Putamen (tissue), 1 donor: ENCODE data around the gene ESRRG.
A peak's percentile ranks its signal among the peaks of the same experiment; 100 is the strongest.

Experiments used
- DNase-seq: peaks from one replicate; pipeline ENCODE4 v3.0.0-alpha.2; 2016; ENCODE audit warnings: low spot score

The ESRRG gene

DNA sequence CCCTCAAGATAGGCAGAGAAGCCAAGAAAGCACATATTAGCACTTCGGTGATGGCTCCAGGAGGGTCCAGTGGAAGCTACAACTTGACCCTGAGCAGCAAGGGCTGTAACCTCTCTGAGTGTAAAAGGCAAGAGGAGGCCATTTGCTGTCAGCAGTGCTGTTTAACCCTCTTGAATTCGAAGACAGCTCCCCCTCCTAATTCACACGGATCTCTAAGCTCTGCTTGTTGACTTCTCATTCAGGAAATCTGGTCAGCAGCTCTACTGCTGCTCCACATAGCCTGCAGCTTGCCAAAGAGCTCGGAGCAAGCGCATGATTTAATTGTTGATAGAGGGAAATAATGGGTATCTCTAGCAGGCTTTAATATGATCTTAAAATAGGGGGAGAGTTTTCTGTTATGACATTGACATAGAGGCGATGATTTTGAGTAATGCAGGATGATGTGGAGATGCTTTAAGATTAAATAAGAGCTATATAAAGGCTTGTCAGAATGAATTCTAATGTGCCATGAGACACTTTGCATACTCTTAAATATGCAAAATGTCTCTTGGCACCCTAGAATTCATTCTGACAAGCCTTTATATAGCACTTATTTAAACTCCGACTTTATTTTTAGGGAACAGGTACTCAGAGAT, 220.6 kb downstream of the ESRRG start:
- DNase-seq = peak; percentile 27

DNA sequence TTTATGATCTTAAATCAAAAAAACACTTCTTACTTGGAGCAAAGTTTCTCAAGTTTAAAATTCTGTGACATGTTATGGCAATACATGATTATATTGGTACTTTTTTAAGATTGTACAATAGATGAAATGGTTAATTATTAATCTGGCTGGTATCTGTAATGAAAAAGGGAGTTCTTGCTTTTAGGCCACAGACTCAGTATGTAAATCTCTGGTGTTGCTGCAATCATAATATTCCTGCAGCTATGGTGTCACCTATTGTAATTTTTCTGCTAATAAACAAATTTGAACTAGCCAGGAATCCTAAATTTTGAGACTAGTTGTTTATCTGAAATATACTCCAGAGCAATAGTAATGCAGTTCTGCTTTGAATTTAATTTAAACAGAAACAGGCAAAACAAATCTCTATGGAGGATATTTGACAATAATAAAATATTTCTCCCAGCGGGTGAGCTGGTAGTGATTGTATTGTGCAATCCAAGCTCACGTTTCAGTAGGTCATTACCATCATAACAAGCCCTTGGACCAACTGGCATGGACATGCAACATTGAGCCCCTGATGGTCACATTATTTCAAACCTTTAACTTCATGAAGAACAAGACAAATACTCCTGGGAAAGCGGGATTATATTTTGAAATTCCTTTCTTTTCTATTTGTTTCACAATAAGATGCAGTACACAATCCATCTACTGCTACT, 222.8 kb downstream of the ESRRG start:
- no peak for DNase-seq

DNA sequence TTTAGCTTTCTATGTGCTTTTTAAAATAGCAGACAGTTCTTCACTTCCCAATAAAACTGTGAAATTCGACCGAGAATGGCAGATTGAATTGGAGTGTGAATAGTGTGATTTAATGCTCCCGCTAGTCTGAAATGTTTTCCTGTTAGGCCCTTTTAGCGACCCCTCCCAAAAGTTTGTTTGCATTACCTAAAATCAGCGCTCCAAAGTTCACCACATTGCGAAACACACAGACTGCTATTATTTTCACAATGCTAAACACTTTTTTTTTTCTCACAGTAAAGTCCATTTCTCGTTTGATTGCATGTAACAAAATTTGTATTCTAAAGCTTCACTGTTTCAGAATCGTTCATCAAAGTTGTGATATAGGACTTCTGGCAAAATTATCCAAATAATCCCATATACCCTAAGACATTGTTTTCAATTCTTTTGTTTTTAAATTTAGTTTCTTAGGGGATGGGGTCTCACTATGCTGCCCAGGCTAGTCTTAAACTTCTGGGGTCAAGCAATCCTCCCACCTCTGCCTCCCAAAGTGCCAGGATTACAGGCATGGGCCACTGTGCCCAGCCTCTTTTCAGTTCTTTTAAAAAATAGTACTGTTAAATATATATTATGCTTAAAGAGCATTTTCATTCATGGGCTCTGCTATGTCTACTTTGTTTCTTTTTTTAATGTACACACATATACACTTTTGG, 223.5 kb downstream of the ESRRG start:
- no peak for DNase-seq

- DNase-seq = no peak
Measured at GRCh38 chr1:216498277-216498676, 225.0 kb downstream of the ESRRG start.

DNA sequence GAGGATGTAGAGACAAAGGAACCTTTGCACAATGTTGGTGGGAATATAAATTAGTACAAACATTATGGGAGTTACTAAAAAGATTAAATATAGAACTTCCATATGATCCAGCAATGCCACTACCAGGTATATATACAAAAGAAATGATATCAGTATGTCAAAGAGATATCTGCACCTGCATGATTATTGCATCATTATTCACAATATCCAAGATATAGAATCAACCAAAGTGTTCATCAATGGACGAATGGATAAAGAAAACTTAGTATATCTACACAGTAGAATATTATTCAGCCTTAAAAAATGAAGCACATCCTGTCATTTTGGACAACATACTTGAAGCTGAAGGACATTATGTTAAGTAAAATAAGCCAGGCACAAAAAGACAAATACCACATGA, 238.2 kb downstream of the ESRRG start:
- no peak for DNase-seq

- DNase-seq = no peak
Measured at GRCh38 chr1:216483672-216484401, 239.4 kb downstream of the ESRRG start.

DNA sequence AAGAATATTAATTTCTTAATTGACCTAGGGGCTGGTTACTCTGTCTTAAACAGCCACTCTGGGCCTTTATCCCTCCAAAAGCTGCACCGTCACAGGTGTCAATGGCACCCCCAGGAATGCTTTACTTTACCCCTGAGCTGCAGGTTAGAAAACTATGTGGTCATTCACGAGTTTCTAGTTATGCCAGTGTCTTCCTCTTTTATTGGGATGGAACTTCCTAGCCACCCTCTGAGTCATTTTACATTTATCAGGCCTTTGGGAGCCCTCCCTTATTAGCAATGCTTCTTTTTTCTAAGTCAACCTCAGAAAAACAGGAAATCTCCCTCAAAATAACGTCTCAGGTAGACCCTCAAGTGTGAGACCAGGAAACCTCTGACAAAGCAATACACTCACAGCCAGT, 240.6 kb downstream of the ESRRG start:
- DNase-seq = no peak

DNA sequence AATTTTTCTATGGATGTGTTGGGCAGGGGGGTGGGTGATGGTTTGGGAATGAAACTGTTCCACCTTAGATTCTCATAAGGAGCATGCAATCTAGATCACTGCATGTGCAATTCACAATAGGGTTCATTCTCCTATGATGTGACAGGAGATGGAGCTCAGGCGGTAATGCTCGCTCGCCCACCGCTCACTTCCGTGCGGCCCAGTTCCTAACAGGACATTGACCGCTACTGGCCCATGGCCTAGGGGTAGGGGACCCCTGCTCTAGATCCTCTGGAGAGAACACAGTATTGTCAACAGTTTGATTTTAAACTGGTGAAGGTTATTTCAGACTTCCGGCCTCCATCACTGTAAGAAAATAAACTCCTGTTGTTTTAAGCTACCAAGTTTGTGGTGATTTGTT, 245.0 kb downstream of the ESRRG start:
- DNase-seq = no peak

GRCh38 chr1:216476341-216476740, 246.9 kb downstream of the ESRRG start:
- no peak for DNase-seq

DNA sequence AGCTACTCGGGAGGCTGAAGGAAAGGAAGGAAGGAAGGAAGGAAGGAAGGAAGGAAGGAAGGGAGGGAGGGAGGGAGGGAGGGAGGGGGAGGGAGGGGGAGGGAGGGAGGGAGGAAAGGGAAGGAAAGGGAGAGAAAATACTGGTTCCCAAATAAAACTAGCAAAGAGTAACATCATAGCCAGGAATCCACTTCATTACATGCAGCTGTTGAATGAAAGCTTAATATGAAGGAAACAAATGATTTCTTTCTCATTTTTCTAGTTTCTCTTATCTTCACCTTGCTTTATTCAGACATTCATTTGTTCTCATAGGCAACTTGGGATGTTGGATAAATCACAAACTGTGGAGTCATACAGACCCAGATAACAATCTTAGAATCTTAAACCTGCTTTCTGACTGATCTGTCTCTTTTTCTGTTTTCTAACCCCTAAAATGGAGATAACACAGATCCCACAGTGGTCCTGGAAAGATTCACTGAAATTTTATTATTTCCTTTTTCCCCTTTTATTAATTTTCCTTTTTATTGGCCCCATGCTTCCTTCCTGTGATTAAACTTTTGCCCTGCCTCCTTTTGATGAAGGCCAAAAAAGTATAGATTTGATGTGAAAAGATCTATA, 247.5 kb downstream of the ESRRG start:
- DNase-seq = no peak

- no peak for DNase-seq
Measured at GRCh38 chr1:216466162-216466801, 256.9 kb downstream of the ESRRG start.

GRCh38 chr1:216464489-216464888, 258.7 kb downstream of the ESRRG start:
- no peak for DNase-seq

GRCh38 chr1:216462066-216462775, 261.0 kb downstream of the ESRRG start:
- DNase-seq = no peak

DNA sequence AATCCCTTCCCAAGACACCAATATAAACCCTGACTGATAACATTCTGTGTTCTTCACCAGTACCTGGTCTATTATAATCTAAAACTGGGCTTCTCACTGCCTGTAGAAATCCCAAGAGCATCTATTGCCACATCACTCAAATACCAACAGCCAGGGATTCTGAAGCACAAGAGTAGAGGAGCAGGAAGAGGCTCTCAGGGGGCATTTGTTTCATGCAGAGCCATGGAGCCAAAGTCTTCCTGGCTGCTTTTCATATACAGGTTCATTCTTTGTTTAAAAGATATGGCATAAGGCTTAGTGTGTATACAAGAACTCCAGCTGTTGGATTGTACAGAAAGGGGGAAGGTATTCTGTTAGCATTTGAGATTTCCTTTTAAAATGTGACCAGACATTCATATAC, 261.8 kb downstream of the ESRRG start:
- no peak for DNase-seq

- DNase-seq = no peak
Measured at GRCh38 chr1:216459651-216460207, 263.5 kb downstream of the ESRRG start.

DNA sequence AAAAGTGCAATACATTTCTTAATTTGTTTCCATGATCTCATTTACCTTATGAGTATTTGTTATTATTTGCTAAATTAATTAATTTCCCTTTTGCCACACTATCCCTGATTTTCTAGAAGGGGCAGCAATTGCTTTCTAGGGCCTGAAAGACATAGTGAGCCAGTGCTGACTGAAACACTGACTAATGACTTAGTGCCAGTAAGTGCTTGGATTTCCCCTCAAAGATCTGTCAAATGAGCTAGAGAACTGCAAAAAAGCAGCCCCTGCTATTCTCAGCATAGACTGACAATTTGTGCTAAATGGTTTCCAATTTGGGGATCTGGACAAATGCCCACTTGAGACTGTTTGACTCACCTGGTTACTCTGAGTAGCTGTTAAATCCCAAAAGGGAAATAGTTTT, 264.4 kb downstream of the ESRRG start:
- DNase-seq = no peak

DNA sequence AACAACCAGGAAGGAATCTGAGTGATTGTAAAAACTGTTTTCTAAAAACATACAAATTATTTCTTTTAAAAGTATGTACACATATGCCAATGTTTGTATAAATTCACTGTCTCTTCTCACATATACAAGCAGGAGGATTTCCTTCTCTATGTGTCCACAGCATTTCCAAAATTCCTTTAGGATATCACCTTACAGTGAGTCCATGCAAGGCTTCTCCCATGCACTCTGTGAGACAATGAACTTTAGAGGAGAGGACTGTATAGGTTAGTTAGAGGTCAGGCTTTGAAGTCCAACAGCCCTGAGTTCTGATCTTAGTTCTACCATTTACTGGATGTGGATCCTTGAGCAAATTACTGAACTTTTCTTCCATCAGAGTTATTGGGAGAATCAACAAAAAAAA, 265.9 kb downstream of the ESRRG start:
- DNase-seq = no peak

- DNase-seq = no peak
Measured at GRCh38 chr1:216456682-216457081, 266.5 kb downstream of the ESRRG start.

DNA sequence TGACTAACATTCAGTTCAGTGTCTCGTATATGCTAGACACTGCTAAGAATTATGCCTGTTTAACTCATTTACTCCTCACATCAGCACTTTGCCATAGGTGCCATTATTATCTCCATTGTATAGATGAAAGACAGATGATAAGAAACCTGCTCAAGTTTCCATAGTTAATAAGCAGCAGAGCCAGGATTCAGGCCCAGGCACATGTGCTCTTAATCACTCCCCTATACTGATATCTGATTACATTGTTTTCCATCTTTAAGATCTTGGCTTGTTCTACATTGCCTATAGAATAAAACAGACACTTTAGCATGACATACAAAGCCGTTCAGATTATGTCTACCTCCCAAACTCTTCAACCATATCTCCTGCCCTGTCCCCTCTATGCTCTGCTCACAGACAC, 269.5 kb downstream of the ESRRG start:
- DNase-seq = no peak
